ENCODE results near the gene ATF6. TPM values are rescaled to one million over a fixed set of nuclear protein-coding genes. Genes with fewer than 3 reads are reported as not detected.

Gene ATF6
- total and polyA plus RNA-seq, 2 donors (not counting 1 experiment from before 2014, with no cell fraction given): 5.7 to 26.6 TPM

DNA sequence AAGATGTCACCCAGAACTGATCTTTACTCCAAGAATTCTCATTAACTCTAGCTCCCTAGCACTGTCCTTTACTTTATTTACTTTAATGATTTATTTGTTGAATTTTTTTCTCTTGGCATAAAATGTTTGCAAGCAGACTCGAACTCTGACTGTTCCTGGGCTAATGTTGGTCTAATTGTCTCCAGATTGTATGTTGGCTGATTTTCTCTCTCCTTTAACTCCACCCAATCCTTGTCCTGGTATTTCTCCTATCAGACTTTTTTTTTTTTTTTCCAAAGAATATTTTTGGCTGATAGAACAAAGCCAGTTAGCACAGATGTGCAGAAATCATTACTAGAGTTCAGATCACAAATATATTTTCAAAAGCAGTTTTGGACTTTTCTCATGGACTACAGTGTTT lies 82.6 kb downstream of the ATF6 start:
- H3K27me3 Mint-ChIP-seq: no peaks in the 10 kb centered on the region
- CTCF ChIA-PET: no interaction called here
- DNase-seq (no peak), ATAC-seq (ENCODE audit: low read depth) (no peak)
- Histone ChIP-seq H3K79me2 (ENCODE audit: control insufficient read depth, insufficient read depth, low read length) (no peaks in the 10 kb centered on the region), H3K4me1 (ENCODE audit: control insufficient read depth in 2 of 2, insufficient read depth in 2 of 2, low read length in 2 of 2) (no peaks in the 10 kb centered on the region), H4K20me1 (ENCODE audit: control insufficient read depth, insufficient read depth, low read length, poor library complexity, severe bottlenecking) (no peaks in the 10 kb centered on the region), H3K4me2 (replicated peaks; ENCODE audit: low read depth, low read length, poor library complexity, severe bottlenecking) (no peak overlapping the region), H3K9ac (ENCODE audit: low read length) (no peak overlapping the region), H2AFZ (ENCODE audit: insufficient read depth, low read depth, low read length, poor library complexity, severe bottlenecking) (no peak overlapping the region), H3K27me3 (replicated peaks in 1 of 4; ENCODE audit: control extremely low read depth in 1 of 4, control insufficient read depth in 3 of 4, insufficient read depth in 4 of 4, low read length in 3 of 4) (no peaks in the 10 kb centered on the region), H3K36me3 (replicated peaks in 1 of 2; ENCODE audit: control extremely low read depth in 1 of 2, control insufficient read depth in 1 of 2, extremely low read depth in 1 of 2, insufficient read depth in 2 of 2, low read length in 1 of 2) (peaks cover 1 to 52% of the 10 kb centered on the region in 2 experiments), H3K27ac (ENCODE audit: low read length in 2 of 2) (no peak overlapping the region), H3K4me3 (ENCODE audit: control extremely low read depth in 1 of 5, extremely low read depth in 1 of 5, insufficient read depth in 1 of 5, low read depth in 2 of 5, low read length in 4 of 5) (no peak overlapping the region), H3K9me3 (ENCODE audit: control extremely low read depth in 1 of 3, control insufficient read depth in 2 of 3, insufficient read depth in 1 of 3, low read length in 2 of 3) (no peaks in the 10 kb centered on the region)
- no CpG with 5 or more reads among the region's 1 CpG for WGBS (ENCODE audit: insufficient coverage)
- no peaks in the 10 kb centered on the region for H3K4me1 Mint-ChIP-seq
- no peaks in the 10 kb centered on the region for H3K9me3 Mint-ChIP-seq (ENCODE audit: insufficient read depth)
- TF ChIP-seq EZH2 (IDR thresholded peaks at IDR 0.05; ENCODE audit: borderline replicate concordance, insufficient read depth, low read depth, low read length, poor library complexity, severe bottlenecking): no peak
- TF ChIP-seq CTCF (IDR thresholded peaks at IDR 0.05): no peak
- no peak overlapping the region for H3K4me3 Mint-ChIP-seq
- intact Hi-C loops (cut with micrococcal nuclease): no loop called here
- POLR2A ChIA-PET: no interaction called here
- no peak overlapping the region for H3K27ac Mint-ChIP-seq

DNA sequence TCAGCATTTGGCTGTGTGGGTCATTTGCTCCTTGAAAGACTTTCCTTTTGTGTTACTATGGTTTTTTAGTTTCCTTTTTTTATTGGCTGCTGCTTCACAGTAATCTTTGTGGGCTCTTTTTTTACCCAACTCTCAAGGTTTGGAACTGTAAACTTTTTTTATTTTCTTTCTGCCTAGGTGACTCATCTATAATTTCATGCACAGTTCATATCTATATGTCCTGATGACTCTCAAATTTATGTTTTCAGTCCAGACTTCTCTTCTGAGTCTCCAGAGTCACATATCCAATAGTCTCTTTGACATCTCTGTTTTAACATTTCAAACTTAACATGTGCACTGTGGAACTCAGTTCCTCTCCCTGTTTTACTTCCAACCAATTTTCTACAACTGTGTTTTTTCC lies 83.4 kb downstream of the ATF6 start:
- Mint-ChIP-seq H3K4me1 (no peaks in the 10 kb centered on the region), H3K4me3 (no peak overlapping the region), H3K9me3 (ENCODE audit: insufficient read depth) (no peaks in the 10 kb centered on the region), H3K27me3 (no peaks in the 10 kb centered on the region), H3K27ac (no peak overlapping the region)
- Histone ChIP-seq H3K27me3 (replicated peaks in 1 of 4; ENCODE audit: control extremely low read depth in 1 of 4, control insufficient read depth in 3 of 4, insufficient read depth in 4 of 4, low read length in 3 of 4) (no peaks in the 10 kb centered on the region), H3K27ac (ENCODE audit: low read length in 2 of 2) (no peak overlapping the region), H3K4me2 (replicated peaks; ENCODE audit: low read depth, low read length, poor library complexity, severe bottlenecking) (no peak overlapping the region), H2AFZ (ENCODE audit: insufficient read depth, low read depth, low read length, poor library complexity, severe bottlenecking) (no peak overlapping the region), H3K4me1 (ENCODE audit: control insufficient read depth in 2 of 2, insufficient read depth in 2 of 2, low read length in 2 of 2) (no peaks in the 10 kb centered on the region), H3K79me2 (ENCODE audit: control insufficient read depth, insufficient read depth, low read length) (no peaks in the 10 kb centered on the region), H3K4me3 (ENCODE audit: control extremely low read depth in 1 of 5, extremely low read depth in 1 of 5, insufficient read depth in 1 of 5, low read depth in 2 of 5, low read length in 4 of 5) (no peak overlapping the region), H3K9ac (ENCODE audit: low read length) (no peak overlapping the region), H3K9me3 (ENCODE audit: control extremely low read depth in 1 of 3, control insufficient read depth in 2 of 3, insufficient read depth in 1 of 3, low read length in 2 of 3) (no peaks in the 10 kb centered on the region), H4K20me1 (ENCODE audit: control insufficient read depth, insufficient read depth, low read length, poor library complexity, severe bottlenecking) (no peaks in the 10 kb centered on the region), H3K36me3 (replicated peaks in 1 of 2; ENCODE audit: control extremely low read depth in 1 of 2, control insufficient read depth in 1 of 2, extremely low read depth in 1 of 2, insufficient read depth in 2 of 2, low read length in 1 of 2) (peaks cover 6 to 53% of the 10 kb centered on the region in 2 experiments)
- ATAC-seq (ENCODE audit: low read depth) (no peak), DNase-seq (no peak)
- TF ChIP-seq CTCF (IDR thresholded peaks at IDR 0.05): no peak
- no peak for TF ChIP-seq EZH2 (IDR thresholded peaks at IDR 0.05; ENCODE audit: borderline replicate concordance, insufficient read depth, low read depth, low read length, poor library complexity, severe bottlenecking)
- ChIA-PET POLR2A (no interaction called here), CTCF (no interaction called here)
- intact Hi-C loops (cut with micrococcal nuclease): no loop called here
